Measurements from ENCODE around the gene MAP3K20. TPM values are rescaled to one million over a fixed set of nuclear protein-coding genes. Genes with fewer than 3 reads are reported as not detected.
A peak's percentile ranks its signal among the peaks of the same experiment; 100 is the strongest.

The MAP3K20 gene
- total RNA-seq, 2 donors from 2014 or later: 22.6 to 38.9 TPM

- no peak for DNase-seq
- no peaks in the 10 kb centered on the region for H3K27me3 ChIP-seq
- H3K36me3 ChIP-seq: no peaks in the 10 kb centered on the region
- H3K9ac ChIP-seq (ENCODE audit: low read depth in 2 of 2, low read length in 2 of 2): no peak overlapping the region
- H3K27ac ChIP-seq: no peak overlapping the region
- intact Hi-C loops (cut with DNase I): no loop called here
- no peaks in the 10 kb centered on the region for H3K4me1 ChIP-seq
- H3K9me3 ChIP-seq: no peaks in the 10 kb centered on the region
- TF ChIP-seq CTCF (IDR thresholded peaks at IDR 0.05): no peak
- H3K4me3 ChIP-seq: no peak overlapping the region
Measured at GRCh38 chr2:173230181-173230580, 154.5 kb downstream of the MAP3K20 start.

GRCh38 chr2:173231042-173231441 lies 155.4 kb downstream of the MAP3K20 start:
- Histone ChIP-seq H3K27ac (no peak overlapping the region), H3K27me3 (no peaks in the 10 kb centered on the region)
- DNase-seq: peak; percentile 65

GRCh38 chr2:173231465-173231864 lies 155.8 kb downstream of the MAP3K20 start:
- DNase-seq: no peak
- no peak for TF ChIP-seq CTCF (IDR thresholded peaks at IDR 0.05)
- H3K36me3 ChIP-seq: no peaks in the 10 kb centered on the region
- no peaks in the 10 kb centered on the region for H3K4me1 ChIP-seq
- no peak overlapping the region for H3K27ac ChIP-seq
- intact Hi-C loops (cut with DNase I): no loop called here
- no peaks in the 10 kb centered on the region for H3K27me3 ChIP-seq
- no peak overlapping the region for H3K9ac ChIP-seq (ENCODE audit: low read depth in 2 of 2, low read length in 2 of 2)
- H3K4me3 ChIP-seq: no peak overlapping the region
- H3K9me3 ChIP-seq: no peaks in the 10 kb centered on the region

More at GRCh38 chr2:173231042-173231441, 155.4 kb downstream of the MAP3K20 start:
- H3K4me1 ChIP-seq: no peaks in the 10 kb centered on the region
- no peak overlapping the region for H3K4me3 ChIP-seq
- H3K9ac ChIP-seq (ENCODE audit: low read depth in 2 of 2, low read length in 2 of 2): no peak overlapping the region
- intact Hi-C loops (cut with DNase I): no loop called here
- no peak for TF ChIP-seq CTCF (IDR thresholded peaks at IDR 0.05)
- H3K9me3 ChIP-seq: no peaks in the 10 kb centered on the region
- H3K36me3 ChIP-seq: no peaks in the 10 kb centered on the region

GRCh38 chr2:173232956-173233744 lies 157.5 kb downstream of the MAP3K20 start:
- no peak overlapping the region for H3K4me3 ChIP-seq
- no peak overlapping the region for H3K27ac ChIP-seq
- DNase-seq: no peak
- no peak for TF ChIP-seq CTCF (IDR thresholded peaks at IDR 0.05)
- H3K9ac ChIP-seq (ENCODE audit: low read depth in 2 of 2, low read length in 2 of 2): no peak overlapping the region
- H3K4me1 ChIP-seq: no peaks in the 10 kb centered on the region
- H3K36me3 ChIP-seq: no peaks in the 10 kb centered on the region
- no peaks in the 10 kb centered on the region for H3K9me3 ChIP-seq
- no peaks in the 10 kb centered on the region for H3K27me3 ChIP-seq
- intact Hi-C loops (cut with DNase I): no loop called here

- no peak for DNase-seq
- H3K27ac ChIP-seq: no peak overlapping the region
- no peaks in the 10 kb centered on the region for H3K9me3 ChIP-seq
- H3K4me1 ChIP-seq: no peaks in the 10 kb centered on the region
- H3K4me3 ChIP-seq: no peak overlapping the region
- intact Hi-C loops (cut with DNase I): no loop called here
- no peaks in the 10 kb centered on the region for H3K36me3 ChIP-seq
- TF ChIP-seq CTCF (IDR thresholded peaks at IDR 0.05): no peak
- H3K27me3 ChIP-seq: no peaks in the 10 kb centered on the region
- no peak overlapping the region for H3K9ac ChIP-seq (ENCODE audit: low read depth in 2 of 2, low read length in 2 of 2)
Measured at GRCh38 chr2:173235947-173236803, 160.5 kb downstream of the MAP3K20 start.

Measured in colonic mucosa (tissue), 4 donors.